Fibroblast of lung (primary cell): ENCODE measurements around the gene LGALS7.

ENCODE experiments used
- EZH2 ChIP-seq: IDR thresholded peaks from 2 replicates; pipeline ENCODE4 v1.5.1; 2012; ENCODE audit warnings: low read length, control low read depth, mild to moderate bottlenecking; ENCODE audit errors: missing control alignments
- TF ChIP-seq, protein P1 (sequence below), 2 donors: IDR thresholded peaks in 1 of 2; conservative IDR thresholded peaks in 1 of 2; 1 replicate in 1 of 2; 2 replicates in 1 of 2; pipeline ENCODE4 v1.5.1; 2011 to 2012; ENCODE audit warnings: low read length in 2 of 2, control low read depth in 1 of 2, inconsistent platforms in 1 of 2, low read depth in 1 of 2, mild to moderate bottlenecking in 1 of 2

DNA sequence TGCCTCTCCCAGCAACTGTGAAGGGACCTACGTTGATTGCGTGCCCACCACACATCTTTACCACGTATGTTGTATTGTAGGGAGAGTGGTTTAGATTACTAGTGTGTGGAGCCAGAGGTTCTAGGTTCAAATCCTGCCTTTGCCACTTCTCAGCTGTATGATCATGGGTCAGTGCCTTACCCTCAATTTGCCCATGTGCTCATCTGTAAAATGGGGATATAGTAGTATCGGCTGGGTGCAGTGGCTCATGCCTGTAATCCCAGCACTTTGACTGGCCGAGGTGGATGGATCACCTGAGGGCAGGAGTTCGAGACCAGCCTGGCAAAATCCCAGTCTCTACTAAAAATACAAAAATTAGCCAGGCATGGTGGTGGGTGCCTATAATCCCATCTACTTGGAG is 40.0 kb upstream of the LGALS7 start:
- TF ChIP-seq, protein P1, sequence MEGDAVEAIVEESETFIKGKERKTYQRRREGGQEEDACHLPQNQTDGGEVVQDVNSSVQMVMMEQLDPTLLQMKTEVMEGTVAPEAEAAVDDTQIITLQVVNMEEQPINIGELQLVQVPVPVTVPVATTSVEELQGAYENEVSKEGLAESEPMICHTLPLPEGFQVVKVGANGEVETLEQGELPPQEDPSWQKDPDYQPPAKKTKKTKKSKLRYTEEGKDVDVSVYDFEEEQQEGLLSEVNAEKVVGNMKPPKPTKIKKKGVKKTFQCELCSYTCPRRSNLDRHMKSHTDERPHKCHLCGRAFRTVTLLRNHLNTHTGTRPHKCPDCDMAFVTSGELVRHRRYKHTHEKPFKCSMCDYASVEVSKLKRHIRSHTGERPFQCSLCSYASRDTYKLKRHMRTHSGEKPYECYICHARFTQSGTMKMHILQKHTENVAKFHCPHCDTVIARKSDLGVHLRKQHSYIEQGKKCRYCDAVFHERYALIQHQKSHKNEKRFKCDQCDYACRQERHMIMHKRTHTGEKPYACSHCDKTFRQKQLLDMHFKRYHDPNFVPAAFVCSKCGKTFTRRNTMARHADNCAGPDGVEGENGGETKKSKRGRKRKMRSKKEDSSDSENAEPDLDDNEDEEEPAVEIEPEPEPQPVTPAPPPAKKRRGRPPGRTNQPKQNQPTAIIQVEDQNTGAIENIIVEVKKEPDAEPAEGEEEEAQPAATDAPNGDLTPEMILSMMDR (conservative IDR thresholded peaks at IDR 0.05 in 1 of 2, IDR thresholded peaks at IDR 0.05 in 1 of 2; ENCODE audit: low read depth in 1 of 2, low read length in 2 of 2) = no peak
- no peak for TF ChIP-seq EZH2
